ENCODE data around the gene C17orf75.
"Not testable (repeated sequence)": the region's sequence is repeated elsewhere in the genome, so short reads cannot be mapped to it uniquely, and the experiment has no call there.

C17orf75 gene

DNA sequence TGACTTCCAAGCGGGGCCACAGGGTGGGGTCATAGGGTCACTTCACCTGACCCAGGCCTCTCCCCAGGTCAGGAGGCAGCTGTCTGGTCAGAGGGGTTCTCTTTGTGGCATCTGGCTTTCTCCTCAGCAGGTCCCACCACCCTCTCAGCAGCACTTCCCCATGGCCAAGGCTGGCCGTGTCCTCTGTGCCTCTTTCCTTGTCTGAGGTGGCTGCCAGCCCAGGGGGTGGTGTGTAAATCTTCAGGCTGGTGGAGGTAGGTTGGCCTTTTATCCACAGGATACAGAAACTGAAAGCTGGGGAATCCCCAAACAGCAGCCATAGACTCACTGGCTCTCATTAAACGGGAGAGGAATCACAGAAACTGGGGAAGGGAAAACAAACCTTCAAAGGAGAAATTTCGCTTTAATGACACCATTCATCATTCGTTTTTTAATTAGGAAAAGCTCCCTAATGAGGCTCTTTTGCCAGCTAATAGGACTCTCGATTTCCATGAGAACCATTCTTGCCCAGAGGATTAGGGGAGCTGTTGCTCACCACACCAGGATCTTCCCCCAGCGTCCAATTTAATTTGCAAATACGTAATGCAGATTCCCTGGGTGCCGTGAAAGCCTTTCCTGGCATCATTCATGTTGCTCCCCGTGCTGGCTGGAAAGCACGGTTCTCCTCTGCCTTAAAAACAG is 18.0 kb downstream of the C17orf75 start:
- DNase-seq: peak; percentile 51
- Histone ChIP-seq H3K14ac (ENCODE audit: low read length in 2 of 2) (no peak overlapping the region), H2BK15ac (ENCODE audit: low read depth, poor library complexity, severe bottlenecking) (no peak overlapping the region), H4K91ac (ENCODE audit: low read length) (no peak overlapping the region), H2AK5ac (ENCODE audit: low read length, severe bottlenecking) (no peak overlapping the region), H3K9ac (ENCODE audit: low read length) (peak overlapping the region; percentile 77), H3K18ac (ENCODE audit: low read depth in 1 of 2, low read length in 2 of 2) (no peak overlapping the region), H3K4me1 (ENCODE audit: control insufficient read depth, insufficient read depth, low read depth, low read length) (peaks cover 8% of the 10 kb centered on the region), H3K27ac (ENCODE audit: low read length, poor library complexity, severe bottlenecking) (no peak overlapping the region), H3K9me3 (ENCODE audit: control insufficient read depth, low read length) (no peaks in the 10 kb centered on the region), H2BK12ac (ENCODE audit: low read length in 2 of 2) (no peak overlapping the region), H3K27me3 (ENCODE audit: control insufficient read depth in 1 of 2, insufficient read depth in 1 of 2, low read length in 2 of 2) (no peaks in the 10 kb centered on the region), H3K4ac (ENCODE audit: low read depth in 1 of 2, low read length in 2 of 2) (no peak overlapping the region), H4K8ac (ENCODE audit: low read length) (no peak overlapping the region), H3K79me1 (replicated peaks; ENCODE audit: low read length, poor library complexity, severe bottlenecking) (no peaks in the 10 kb centered on the region), H3K23ac (ENCODE audit: low read length in 2 of 2) (no peak overlapping the region), H3K4me3 (ENCODE audit: insufficient read depth in 1 of 2, low read depth in 1 of 2, low read length in 2 of 2) (peak overlapping the region in 1 of 2 experiments; percentile 61), H3K4me2 (ENCODE audit: low read length, poor library complexity, severe bottlenecking) (peak overlapping the region; percentile 10), H3K36me3 (ENCODE audit: control insufficient read depth in 1 of 2, insufficient read depth in 2 of 2, low read depth in 1 of 2, low read length in 2 of 2) (no peaks in the 10 kb centered on the region), H2BK120ac (ENCODE audit: low read depth, low read length) (no peak overlapping the region), H2BK5ac (ENCODE audit: low read depth, low read length, poor library complexity, severe bottlenecking) (no peak overlapping the region), H2AFZ (ENCODE audit: low read depth, low read length) (no peak overlapping the region)
- 57% methylated on average over 11 of the region's 11 CpGs for WGBS

DNA sequence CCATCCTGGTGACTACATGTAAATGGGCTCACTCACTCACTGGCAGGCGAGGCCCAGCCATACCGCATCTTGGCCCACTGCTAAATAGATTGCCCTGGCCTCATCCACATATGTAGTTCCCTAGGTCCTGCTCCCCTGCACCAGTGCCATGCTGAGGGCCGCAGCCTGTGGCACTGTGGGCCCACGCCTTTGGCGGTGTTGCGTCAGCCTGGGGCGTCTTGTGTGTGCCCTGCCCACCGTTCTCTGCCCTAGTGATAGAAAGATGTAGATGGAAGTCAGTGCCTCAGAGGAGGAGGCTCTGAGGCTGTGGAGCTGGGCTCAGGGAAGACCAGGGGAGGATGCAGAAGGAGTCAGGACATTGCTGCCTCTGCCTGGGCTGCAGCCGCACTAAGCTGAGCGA is 18.9 kb downstream of the C17orf75 start:
- peaks cover 0 to 2% of the 10 kb centered on the region in 2 experiments for H3K27me3 ChIP-seq (ENCODE audit: control insufficient read depth in 1 of 2, insufficient read depth in 1 of 2, low read length in 2 of 2)
- H4K8ac ChIP-seq (ENCODE audit: low read length): peak overlapping the region; percentile 12
- peaks cover 8% of the 10 kb centered on the region for H3K4me1 ChIP-seq (ENCODE audit: control insufficient read depth, insufficient read depth, low read depth, low read length)
- no peak overlapping the region for H3K4me2 ChIP-seq (ENCODE audit: low read length, poor library complexity, severe bottlenecking)
- H3K4ac ChIP-seq (ENCODE audit: low read depth in 1 of 2, low read length in 2 of 2): no peak overlapping the region
- H3K9me3 ChIP-seq (ENCODE audit: control insufficient read depth, low read length): no peaks in the 10 kb centered on the region
- H2AK5ac ChIP-seq (ENCODE audit: low read length, severe bottlenecking): no peak overlapping the region
- H3K27ac ChIP-seq (ENCODE audit: low read length, poor library complexity, severe bottlenecking): no peak overlapping the region
- H3K9ac ChIP-seq (ENCODE audit: low read length): no peak overlapping the region
- H3K79me1 ChIP-seq (replicated peaks; ENCODE audit: low read length, poor library complexity, severe bottlenecking): no peaks in the 10 kb centered on the region
- no peak overlapping the region for H3K14ac ChIP-seq (ENCODE audit: low read length in 2 of 2)
- no peak overlapping the region for H2BK5ac ChIP-seq (ENCODE audit: low read depth, low read length, poor library complexity, severe bottlenecking)
- H3K23ac ChIP-seq (ENCODE audit: low read length in 2 of 2): no peak overlapping the region
- no peak overlapping the region for H3K18ac ChIP-seq (ENCODE audit: low read depth in 1 of 2, low read length in 2 of 2)
- no peak overlapping the region for H2AFZ ChIP-seq (ENCODE audit: low read depth, low read length)
- no peak overlapping the region for H2BK15ac ChIP-seq (ENCODE audit: low read depth, poor library complexity, severe bottlenecking)
- 96% methylated on average over 10 of the region's 10 CpGs for WGBS
- H2BK12ac ChIP-seq (ENCODE audit: low read length in 2 of 2): no peak overlapping the region
- H3K36me3 ChIP-seq (ENCODE audit: control insufficient read depth in 1 of 2, insufficient read depth in 2 of 2, low read depth in 1 of 2, low read length in 2 of 2): no peaks in the 10 kb centered on the region
- DNase-seq: no peak
- no peak overlapping the region for H4K91ac ChIP-seq (ENCODE audit: low read length)
- no peak overlapping the region for H3K4me3 ChIP-seq (ENCODE audit: insufficient read depth in 1 of 2, low read depth in 1 of 2, low read length in 2 of 2)
- no peak overlapping the region for H2BK120ac ChIP-seq (ENCODE audit: low read depth, low read length)

DNA sequence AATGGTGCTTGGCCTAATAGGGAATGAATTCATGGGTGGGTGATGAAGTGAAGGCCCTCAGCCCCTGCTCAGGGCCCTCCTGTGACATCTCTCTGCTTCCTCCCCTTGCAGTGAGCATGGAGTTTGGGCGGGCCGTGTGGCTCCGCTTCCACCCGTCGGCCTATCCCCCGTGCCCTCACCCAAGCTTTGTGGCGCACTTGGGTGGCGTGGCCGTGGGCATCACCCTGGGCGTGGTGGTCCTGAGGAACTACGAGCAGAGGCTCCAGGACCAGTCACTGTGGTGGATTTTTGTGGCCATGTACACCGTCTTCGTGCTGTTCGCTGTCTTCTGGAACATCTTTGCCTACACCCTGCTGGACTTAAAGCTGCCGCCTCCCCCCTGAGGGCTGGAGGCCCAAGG is 21.1 kb downstream of the C17orf75 start:
- no peaks in the 10 kb centered on the region for H3K9me3 ChIP-seq (ENCODE audit: control insufficient read depth, low read length)
- H3K4me2 ChIP-seq (ENCODE audit: low read length, poor library complexity, severe bottlenecking): no peak overlapping the region
- no peak overlapping the region for H3K9ac ChIP-seq (ENCODE audit: low read length)
- 90% methylated on average over 15 of the region's 15 CpGs for WGBS
- H3K27me3 ChIP-seq (ENCODE audit: control insufficient read depth in 1 of 2, insufficient read depth in 1 of 2, low read length in 2 of 2): peaks cover 4 to 13% of the 10 kb centered on the region in 2 experiments
- H3K4me3 ChIP-seq (ENCODE audit: insufficient read depth in 1 of 2, low read depth in 1 of 2, low read length in 2 of 2): no peak overlapping the region
- H2BK5ac ChIP-seq (ENCODE audit: low read depth, low read length, poor library complexity, severe bottlenecking): no peak overlapping the region
- H3K27ac ChIP-seq (ENCODE audit: low read length, poor library complexity, severe bottlenecking): no peak overlapping the region
- H3K23ac ChIP-seq (ENCODE audit: low read length in 2 of 2): no peak overlapping the region
- no peak overlapping the region for H3K14ac ChIP-seq (ENCODE audit: low read length in 2 of 2)
- no peak overlapping the region for H4K8ac ChIP-seq (ENCODE audit: low read length)
- no peak overlapping the region for H4K91ac ChIP-seq (ENCODE audit: low read length)
- no peak overlapping the region for H2BK120ac ChIP-seq (ENCODE audit: low read depth, low read length)
- H2AK5ac ChIP-seq (ENCODE audit: low read length, severe bottlenecking): no peak overlapping the region
- DNase-seq: no peak
- H2BK15ac ChIP-seq (ENCODE audit: low read depth, poor library complexity, severe bottlenecking): no peak overlapping the region
- no peak overlapping the region for H3K18ac ChIP-seq (ENCODE audit: low read depth in 1 of 2, low read length in 2 of 2)
- H3K4me1 ChIP-seq (ENCODE audit: control insufficient read depth, insufficient read depth, low read depth, low read length): peaks cover 8% of the 10 kb centered on the region
- no peaks in the 10 kb centered on the region for H3K36me3 ChIP-seq (ENCODE audit: control insufficient read depth in 1 of 2, insufficient read depth in 2 of 2, low read depth in 1 of 2, low read length in 2 of 2)
- H2AFZ ChIP-seq (ENCODE audit: low read depth, low read length): no peak overlapping the region
- no peaks in the 10 kb centered on the region for H3K79me1 ChIP-seq (replicated peaks; ENCODE audit: low read length, poor library complexity, severe bottlenecking)
- H2BK12ac ChIP-seq (ENCODE audit: low read length in 2 of 2): no peak overlapping the region
- no peak overlapping the region for H3K4ac ChIP-seq (ENCODE audit: low read depth in 1 of 2, low read length in 2 of 2)

DNA sequence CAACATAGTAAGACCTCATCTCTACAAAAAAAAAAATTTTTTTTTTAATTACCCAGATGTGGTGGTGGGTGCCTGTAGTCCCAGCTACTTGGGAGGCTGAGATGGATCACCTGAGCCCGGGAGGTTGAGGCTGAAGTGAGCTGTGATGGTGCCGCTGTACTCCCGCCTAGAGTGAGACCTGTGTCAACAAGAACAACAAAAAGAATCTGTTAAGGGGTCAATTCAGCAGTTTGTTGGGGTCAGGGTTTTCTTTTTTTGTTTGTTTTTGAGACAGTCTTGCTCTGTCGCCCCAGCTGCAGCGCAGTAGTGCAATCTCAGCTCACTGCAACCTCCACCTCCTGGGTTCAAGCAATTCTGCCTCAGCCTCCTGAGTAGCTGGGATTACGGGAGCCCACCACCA is 21.9 kb downstream of the C17orf75 start:
- not testable (repeated sequence) for H3K79me1 ChIP-seq (replicated peaks; ENCODE audit: low read length, poor library complexity, severe bottlenecking); H3K4ac ChIP-seq (ENCODE audit: low read depth in 1 of 2, low read length in 2 of 2); H2BK5ac ChIP-seq (ENCODE audit: low read depth, low read length, poor library complexity, severe bottlenecking); H3K9me3 ChIP-seq (ENCODE audit: control insufficient read depth, low read length); H2BK15ac ChIP-seq (ENCODE audit: low read depth, poor library complexity, severe bottlenecking); H3K14ac ChIP-seq (ENCODE audit: low read length in 2 of 2); H2BK120ac ChIP-seq (ENCODE audit: low read depth, low read length); H3K4me3 ChIP-seq (ENCODE audit: insufficient read depth in 1 of 2, low read depth in 1 of 2, low read length in 2 of 2); H2BK12ac ChIP-seq (ENCODE audit: low read length in 2 of 2); H3K18ac ChIP-seq (ENCODE audit: low read depth in 1 of 2, low read length in 2 of 2); H2AFZ ChIP-seq (ENCODE audit: low read depth, low read length); H3K4me2 ChIP-seq (ENCODE audit: low read length, poor library complexity, severe bottlenecking); H4K8ac ChIP-seq (ENCODE audit: low read length); H3K4me1 ChIP-seq (ENCODE audit: control insufficient read depth, insufficient read depth, low read depth, low read length); H3K9ac ChIP-seq (ENCODE audit: low read length); DNase-seq; H3K27ac ChIP-seq (ENCODE audit: low read length, poor library complexity, severe bottlenecking); H3K36me3 ChIP-seq (ENCODE audit: control insufficient read depth in 1 of 2, insufficient read depth in 2 of 2, low read depth in 1 of 2, low read length in 2 of 2); H2AK5ac ChIP-seq (ENCODE audit: low read length, severe bottlenecking); H3K23ac ChIP-seq (ENCODE audit: low read length in 2 of 2); H4K91ac ChIP-seq (ENCODE audit: low read length)
- WGBS: 93% methylated on average over 4 of the region's 6 CpGs
- H3K27me3 ChIP-seq (ENCODE audit: control insufficient read depth in 1 of 2, insufficient read depth in 1 of 2, low read length in 2 of 2): peaks cover 11 to 21% of the 10 kb centered on the region in 2 experiments
